HEK293T (cell line): ENCODE data around the gene GTF2H4.
"Not testable (repeated sequence)": the region's sequence is repeated elsewhere in the genome, so short reads cannot be mapped to it uniquely, and the experiment has no call there.

Experiments used
- ARNT ChIP-seq: fragments of 450-650 bp; IDR thresholded peaks from 2 replicates; pipeline ENCODE4 v1.6.1; 2017; ENCODE audit warnings: mild to moderate bottlenecking
- BHLHE40 ChIP-seq: fragments of 450-650 bp; IDR thresholded peaks from 2 replicates; pipeline ENCODE4 v1.6.1; 2016; ENCODE audit warnings: mild to moderate bottlenecking, moderate library complexity, borderline replicate concordance
- ELF4 ChIP-seq: fragments of 450-650 bp; IDR thresholded peaks from 2 replicates; pipeline ENCODE4 v1.6.1; 2017; ENCODE audit warnings: antibody characterized with exemption
- FOXA1 ChIP-seq: fragments of 450-650 bp; IDR thresholded peaks from 2 replicates; pipeline ENCODE4 v1.6.1; 2016; ENCODE audit warnings: mild to moderate bottlenecking
- FOXM1 ChIP-seq: fragments of 450-650 bp; IDR thresholded peaks from 2 replicates; pipeline ENCODE4 v1.6.1; 2017; ENCODE audit warnings: mild to moderate bottlenecking, borderline replicate concordance
- HDGF ChIP-seq: fragments of 450-650 bp; IDR thresholded peaks from 2 replicates; pipeline ENCODE4 v1.6.1; 2017; ENCODE audit warnings: antibody characterized with exemption, borderline replicate concordance
- L3MBTL2 ChIP-seq: fragments of 450-650 bp; conservative IDR thresholded peaks from 2 replicates; pipeline ENCODE4 v1.6.1; 2016; ENCODE audit warnings: mild to moderate bottlenecking
- LEF1 ChIP-seq: fragments of 450-650 bp; IDR thresholded peaks from 2 replicates; pipeline ENCODE4 v1.6.1; 2017; ENCODE audit warnings: mild to moderate bottlenecking, borderline replicate concordance
- NFRKB ChIP-seq: fragments of 450-650 bp; IDR thresholded peaks from 2 replicates; pipeline ENCODE4 v1.6.1; 2016; ENCODE audit warnings: mild to moderate bottlenecking, moderate library complexity
- PKNOX1 ChIP-seq: fragments of 450-650 bp; IDR thresholded peaks from 2 replicates; pipeline ENCODE4 v1.6.1; 2016
- SP1 ChIP-seq: fragments of 450-650 bp; IDR thresholded peaks from 2 replicates; pipeline ENCODE4 v1.6.1; 2017
- SUZ12 ChIP-seq: fragments of 450-650 bp; IDR thresholded peaks from 2 replicates; pipeline ENCODE4 v1.6.1; 2016; ENCODE audit warnings: mild to moderate bottlenecking
- TARDBP ChIP-seq: fragments of 450-650 bp; IDR thresholded peaks from 2 replicates; pipeline ENCODE4 v1.6.1; 2016
- ZNF384 ChIP-seq: fragments of 450-650 bp; IDR thresholded peaks from 2 replicates; pipeline ENCODE4 v1.6.1; 2016

GRCh38 chr6:30927080-30927479 is 19.1 kb downstream of the GTF2H4 start:
- not testable (repeated sequence) for TF ChIP-seq BHLHE40, FOXM1, HDGF, SUZ12, ARNT, SP1, ZNF384, L3MBTL2, PKNOX1, TARDBP, ELF4, LEF1, NFRKB, FOXA1
